Testis (tissue), 3 donors: ENCODE data around the gene BRINP2. TPM values are rescaled to one million over a fixed set of nuclear protein-coding genes. Genes with fewer than 3 reads are reported as not detected.

ENCODE experiments used
- DNase-seq: peaks from one replicate; pipeline ENCODE4 v3.0.0-alpha.2; 2019
- H3K27ac ChIP-seq, 2 donors: fragments of 200-600 bp; sonication (generic); one replicate each; pipeline ENCODE4 v1.5.1; 2019
- H3K27me3 ChIP-seq: fragments of 200-600 bp; sonication (generic); one replicate; pipeline ENCODE4 v1.5.1; 2019
- H3K36me3 ChIP-seq: fragments of 200-600 bp; sonication (generic); one replicate; pipeline ENCODE4 v1.5.1; 2017; ENCODE audit warnings: low read depth; ENCODE audit errors: missing control alignments
- H3K4me1 ChIP-seq: fragments of 200-600 bp; sonication (generic); one replicate; pipeline ENCODE4 v1.5.1; 2019
- H3K4me3 ChIP-seq, 2 donors: fragments of 200-600 bp; sonication (generic); one replicate each; pipeline ENCODE4 v1.5.1; 2017 to 2019
- H3K9me3 ChIP-seq: fragments of 200-600 bp; sonication (generic); one replicate; pipeline ENCODE4 v1.5.1; 2017
- POLR2A ChIP-seq: fragments of 450-650 bp; IDR thresholded peaks from one replicate; pipeline ENCODE4 v1.6.1; 2017; ENCODE audit warnings: antibody characterized with exemption, mild to moderate bottlenecking, moderate library complexity
- WGBS, 2 donors: methylation state at CpG; one replicate each; pipeline ENCODE4 v1.1.5; 2018; 5-methylcytosine and 5-hydroxymethylcytosine counted together
- intact Hi-C: fragments of 100-400 bp; cut with DNase I; formaldehyde crosslinking; loops from one replicate; pipeline ENCODE4 v1.15.1; 2023; ENCODE audit warnings: low total_unique reads
- polyA plus RNA-seq: library from polyadenylated mRNA; stranded (reverse); fragments of 350-450 nt; fragmentation: Illumina TruSeq; extraction: RNeasy Lipid Tissue Mini Kit (QIAGEN cat#74804); gene quantifications from one replicate; pipeline ENCODE4 v1.2.3, GENCODE V29; 2014; ENCODE audit warnings: low read depth, low replicate concordance; ENCODE audit not compliant: insufficient read depth
- total RNA-seq, 2 donors: library from RNA; depleted of rRNA; stranded (reverse); fragments of >200 nt; gene quantifications; one replicate each; pipeline ENCODE4 v1.2.3, GENCODE V29; 2016
- TF ChIP-seq, protein P1 (sequence below), 3 experiments: fragments of 450-650 bp in 2 of 3; fragments of 200-600 bp in 1 of 3; sonication (generic) in 1 of 3; IDR thresholded peaks; one replicate each; pipeline ENCODE4 v1.5.1; 2016 to 2019; ENCODE audit warnings: antibody characterized with exemption in 3 of 3, mild to moderate bottlenecking in 2 of 3, moderate library complexity in 1 of 3

Gene BRINP2
- total and polyA plus RNA-seq, 3 donors from 2014 or later = 5.9 to 6.7 (median 6.1) TPM

DNA sequence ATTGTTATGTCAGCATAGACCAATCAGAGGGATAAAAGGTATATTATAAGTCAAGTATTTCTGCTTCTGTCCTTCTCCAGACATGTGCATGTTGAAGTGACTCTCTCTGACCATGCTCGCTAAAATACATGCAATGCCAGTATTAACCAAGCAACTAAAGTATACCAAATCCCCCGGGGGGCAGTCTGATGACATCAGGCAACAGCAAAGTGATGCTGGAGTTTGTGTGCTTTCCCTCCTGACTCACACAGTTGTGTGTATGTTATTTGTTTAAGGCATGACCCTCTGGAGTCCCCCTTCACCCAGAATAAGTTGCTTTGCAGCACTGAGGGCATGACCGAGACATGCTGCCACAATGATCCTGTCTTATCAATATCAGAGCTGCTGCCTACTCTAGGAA, 2.1 kb downstream of the BRINP2 start:
- no peak overlapping the region for H3K4me3 ChIP-seq
- intact Hi-C loops = loop anchor here (10.0 kb wide), 1 partner anchor 278 kb away; no protein-coding TSS in a partner anchor
- 83 to 93% methylated on average over 3 of the region's 3 CpGs for WGBS, 2 donors
- TF ChIP-seq, protein P1, sequence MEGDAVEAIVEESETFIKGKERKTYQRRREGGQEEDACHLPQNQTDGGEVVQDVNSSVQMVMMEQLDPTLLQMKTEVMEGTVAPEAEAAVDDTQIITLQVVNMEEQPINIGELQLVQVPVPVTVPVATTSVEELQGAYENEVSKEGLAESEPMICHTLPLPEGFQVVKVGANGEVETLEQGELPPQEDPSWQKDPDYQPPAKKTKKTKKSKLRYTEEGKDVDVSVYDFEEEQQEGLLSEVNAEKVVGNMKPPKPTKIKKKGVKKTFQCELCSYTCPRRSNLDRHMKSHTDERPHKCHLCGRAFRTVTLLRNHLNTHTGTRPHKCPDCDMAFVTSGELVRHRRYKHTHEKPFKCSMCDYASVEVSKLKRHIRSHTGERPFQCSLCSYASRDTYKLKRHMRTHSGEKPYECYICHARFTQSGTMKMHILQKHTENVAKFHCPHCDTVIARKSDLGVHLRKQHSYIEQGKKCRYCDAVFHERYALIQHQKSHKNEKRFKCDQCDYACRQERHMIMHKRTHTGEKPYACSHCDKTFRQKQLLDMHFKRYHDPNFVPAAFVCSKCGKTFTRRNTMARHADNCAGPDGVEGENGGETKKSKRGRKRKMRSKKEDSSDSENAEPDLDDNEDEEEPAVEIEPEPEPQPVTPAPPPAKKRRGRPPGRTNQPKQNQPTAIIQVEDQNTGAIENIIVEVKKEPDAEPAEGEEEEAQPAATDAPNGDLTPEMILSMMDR (IDR thresholded peaks at IDR 0.05) = no peak
- no peak for TF ChIP-seq POLR2A
- no peaks in the 10 kb centered on the region for H3K27me3 ChIP-seq
- DNase-seq = no peak
- no peak overlapping the region for H3K27ac ChIP-seq
- H3K36me3 ChIP-seq = no peaks in the 10 kb centered on the region
- H3K4me1 ChIP-seq = no peaks in the 10 kb centered on the region
- no peaks in the 10 kb centered on the region for H3K9me3 ChIP-seq

DNA sequence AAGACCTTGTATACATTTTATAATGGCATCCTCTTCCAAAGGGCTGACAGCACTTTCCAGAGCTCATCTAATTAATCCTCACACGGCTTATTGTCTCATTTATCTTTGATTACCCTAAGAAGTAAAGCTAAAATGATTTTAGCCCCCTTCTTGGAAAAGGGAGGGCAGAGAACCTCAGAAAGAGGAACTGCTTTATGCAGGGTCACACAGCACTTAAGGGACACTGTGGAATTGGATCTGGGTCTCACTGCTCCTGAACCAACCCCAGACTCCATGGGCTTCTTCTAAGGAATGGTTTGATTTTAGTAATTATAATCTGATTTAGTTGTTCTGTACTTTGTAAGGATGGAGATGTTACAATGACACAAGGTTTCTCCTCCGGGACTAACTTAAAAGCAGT, 3.2 kb downstream of the BRINP2 start:
- 90 to 93% methylated on average over 2 of the region's 2 CpGs for WGBS, 2 donors
- intact Hi-C loops = loop anchor here (10.0 kb wide), 1 partner anchor 279 kb away; no protein-coding TSS in a partner anchor
- H3K9me3 ChIP-seq = no peaks in the 10 kb centered on the region
- DNase-seq = no peak
- H3K4me3 ChIP-seq = no peak overlapping the region
- H3K27ac ChIP-seq = no peak overlapping the region
- TF ChIP-seq, protein P1 (IDR thresholded peaks at IDR 0.05) = no peak
- no peak for TF ChIP-seq POLR2A
- no peaks in the 10 kb centered on the region for H3K4me1 ChIP-seq
- H3K36me3 ChIP-seq = no peaks in the 10 kb centered on the region
- H3K27me3 ChIP-seq = no peaks in the 10 kb centered on the region

DNA sequence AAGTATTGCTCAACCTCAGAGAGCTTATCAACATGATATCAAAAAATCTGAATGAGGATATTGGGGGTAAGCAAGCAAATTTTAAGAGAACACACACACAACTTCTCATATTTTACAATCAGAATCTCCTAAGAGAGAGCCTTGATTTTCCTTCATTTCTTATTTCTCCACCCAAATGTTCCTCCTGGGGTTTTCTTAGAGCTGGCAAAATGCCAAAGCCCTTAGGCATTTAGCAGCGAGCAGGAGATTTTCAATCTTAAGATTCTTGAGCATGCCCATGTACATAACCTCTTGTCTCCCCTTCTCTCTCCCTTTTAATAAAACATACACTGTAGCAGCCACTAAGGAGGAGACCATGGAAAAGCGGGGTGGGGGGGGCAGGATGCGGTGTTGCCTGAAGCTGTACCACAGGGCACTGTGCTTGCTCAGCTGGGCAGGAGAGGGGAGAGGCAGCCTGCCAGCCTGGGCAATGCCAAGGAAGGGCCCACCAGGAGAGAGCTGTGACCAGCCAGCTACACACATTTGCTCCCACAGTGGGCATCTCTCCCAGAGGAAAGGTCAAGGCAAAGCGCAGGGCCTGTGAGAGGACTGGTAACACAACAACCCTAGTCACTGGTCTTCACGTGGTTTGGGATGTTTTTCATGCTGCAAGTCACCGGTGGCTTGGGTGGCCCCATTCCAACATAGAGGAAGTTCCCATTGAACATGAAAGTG, 4.3 kb downstream of the BRINP2 start:
- intact Hi-C loops = loop anchor here (10.0 kb wide), 1 partner anchor 280 kb away; no protein-coding TSS in a partner anchor
- TF ChIP-seq, protein P1 (IDR thresholded peaks at IDR 0.05) = no peak
- TF ChIP-seq POLR2A = no peak
- Histone ChIP-seq H3K9me3 (no peaks in the 10 kb centered on the region), H3K27ac (no peak overlapping the region), H3K36me3 (no peaks in the 10 kb centered on the region), H3K4me1 (no peaks in the 10 kb centered on the region), H3K27me3 (no peaks in the 10 kb centered on the region), H3K4me3 (no peak overlapping the region)
- 76 to 86% methylated on average over 6 of the region's 6 CpGs for WGBS, 2 donors
- no peak for DNase-seq

DNA sequence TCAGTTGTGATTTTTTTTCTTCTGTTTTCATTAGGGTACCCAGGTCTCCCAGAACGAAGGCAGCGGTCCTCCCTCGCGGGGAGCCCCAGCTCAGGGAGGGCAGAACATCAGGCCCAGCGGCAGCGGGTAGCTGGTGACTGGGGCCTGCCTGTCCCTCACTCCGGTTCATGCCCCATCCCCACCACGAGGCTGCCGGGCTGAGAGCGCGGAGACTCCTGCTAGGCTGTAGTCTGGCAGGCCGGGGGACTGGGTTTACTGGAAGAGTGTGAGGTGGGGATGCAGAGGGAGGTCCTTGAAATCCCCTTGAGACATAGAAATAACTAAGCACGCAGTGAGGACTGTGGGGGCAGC, 10.5 kb downstream of the BRINP2 start:
- intact Hi-C loops = no loop called here
- peak; percentile 16 for DNase-seq
- 42 to 43% methylated on average over 12 to 13 of the region's 13 CpGs for WGBS, 2 donors
- Histone ChIP-seq H3K27me3 (no peaks in the 10 kb centered on the region), H3K27ac (no peak overlapping the region), H3K36me3 (no peaks in the 10 kb centered on the region), H3K4me1 (no peaks in the 10 kb centered on the region), H3K4me3 (peak overlapping the region; percentile 13 to 40), H3K9me3 (no peaks in the 10 kb centered on the region)
- no peak for TF ChIP-seq POLR2A
- TF ChIP-seq, protein P1 (IDR thresholded peaks at IDR 0.05) = no peak
